HEK293 (cell line): ENCODE data around the gene KCNIP4.

Experiments
- CTCF ChIA-PET: fragments of 350-600 bp; formaldehyde crosslinking; extraction: SDS; loops from one replicate; lab custom pipeline; 2021; ENCODE audit warnings: antibody characterized with exemption; lab: Yijun Ruan, JAX
- POLR2A ChIA-PET: fragments of 300-600 bp; formaldehyde crosslinking; extraction: SDS; loops from one replicate; lab custom pipeline; 2020; ENCODE audit warnings: antibody characterized with exemption, inconsistent platforms; lab: Yijun Ruan, JAX
- H3K27ac ChIP-seq: fragments of 200-500 bp; sonication (Bioruptor generic); 2 replicates; pipeline ENCODE4 v1.5.1; 2014; ENCODE audit warnings: low read depth, low read length, control low read depth, inconsistent platforms; ENCODE audit errors: extremely low read depth
- H3K36me3 ChIP-seq, 2 experiments: fragments of 200-500 bp in 1 of 2; sonication (Bioruptor generic) in 1 of 2; 1 replicate in 1 of 2; 2 replicates in 1 of 2; pipeline ENCODE4 v1.5.1; 2014 to 2017; ENCODE audit warnings: inconsistent platforms in 2 of 2, low read length in 2 of 2; ENCODE audit not compliant: control insufficient read depth in 2 of 2, insufficient read depth in 1 of 2
- H3K4me1 ChIP-seq: fragments of 200-500 bp; sonication (Bioruptor generic); 2 replicates; pipeline ENCODE4 v1.5.1; 2014; ENCODE audit warnings: mild to moderate bottlenecking, low read length, inconsistent platforms; ENCODE audit not compliant: control insufficient read depth, insufficient read depth
- H3K4me3 ChIP-seq: 2 replicates; pipeline ENCODE4 v1.5.1; 2011; ENCODE audit warnings: low read depth, mild to moderate bottlenecking, control low read depth, low read length, moderate library complexity
- H3K9me3 ChIP-seq: fragments of 200-500 bp; sonication (Bioruptor generic); 2 replicates; pipeline ENCODE4 v1.5.1; 2014; ENCODE audit warnings: low read depth, low read length, inconsistent platforms; ENCODE audit not compliant: control insufficient read depth, insufficient read depth
- GLIS1 ChIP-seq: fragments of 450-650 bp; formaldehyde crosslinking; IDR thresholded peaks from 2 replicates; pipeline ENCODE4 v1.5.1; 2016; ENCODE audit warnings: missing biosample characterization, missing genetic modification characterization
- KLF8 ChIP-seq: fragments of 450-650 bp; formaldehyde crosslinking; IDR thresholded peaks from 2 replicates; pipeline ENCODE4 v1.5.1; 2016; ENCODE audit warnings: missing biosample characterization, missing genetic modification characterization
- ZNF132 ChIP-seq: fragments of 450-650 bp; formaldehyde crosslinking; IDR thresholded peaks from 2 replicates; pipeline ENCODE4 v1.5.1; 2017; ENCODE audit warnings: missing biosample characterization, missing genetic modification characterization, borderline replicate concordance
- ZNF16 ChIP-seq: fragments of 450-650 bp; formaldehyde crosslinking; IDR thresholded peaks from 2 replicates; pipeline ENCODE4 v1.5.1; 2016; ENCODE audit warnings: low read depth, missing biosample characterization, missing genetic modification characterization
- ZNF175 ChIP-seq: fragments of 450-650 bp; formaldehyde crosslinking; IDR thresholded peaks from 2 replicates; pipeline ENCODE4 v1.5.1; 2016; ENCODE audit warnings: missing biosample characterization, missing genetic modification characterization
- ZNF184 ChIP-seq: fragments of 450-650 bp; IDR thresholded peaks from 2 replicates; pipeline ENCODE4 v1.5.1; 2018; ENCODE audit warnings: missing biosample characterization, mild to moderate bottlenecking, missing genetic modification characterization
- ZNF2 ChIP-seq: fragments of 450-650 bp; formaldehyde crosslinking; IDR thresholded peaks from 2 replicates; pipeline ENCODE4 v1.5.1; 2016; ENCODE audit warnings: missing biosample characterization, missing genetic modification characterization
- ZNF23 ChIP-seq: fragments of 450-650 bp; formaldehyde crosslinking; IDR thresholded peaks from 2 replicates; pipeline ENCODE4 v1.5.1; 2016; ENCODE audit warnings: missing biosample characterization, missing genetic modification characterization, borderline replicate concordance
- ZNF280C ChIP-seq: fragments of 450-650 bp; formaldehyde crosslinking; IDR thresholded peaks from 2 replicates; pipeline ENCODE4 v1.5.1; 2016; ENCODE audit warnings: missing biosample characterization, missing genetic modification characterization
- ZNF366 ChIP-seq: fragments of 450-650 bp; formaldehyde crosslinking; conservative IDR thresholded peaks from 2 replicates; pipeline ENCODE4 v1.5.1; 2016; ENCODE audit warnings: missing biosample characterization, missing genetic modification characterization
- ZNF560 ChIP-seq: fragments of 450-650 bp; formaldehyde crosslinking; IDR thresholded peaks from 2 replicates; pipeline ENCODE4 v1.5.1; 2017; ENCODE audit warnings: missing biosample characterization, missing genetic modification characterization, borderline replicate concordance
- ZNF658 ChIP-seq: fragments of 450-650 bp; formaldehyde crosslinking; IDR thresholded peaks from 2 replicates; pipeline ENCODE4; 2016; ENCODE audit warnings: missing biosample characterization, missing genetic modification characterization
- ZSCAN5A ChIP-seq: fragments of 450-650 bp; formaldehyde crosslinking; IDR thresholded peaks from 2 replicates; pipeline ENCODE4 v1.5.1; 2016; ENCODE audit warnings: missing biosample characterization, missing genetic modification characterization
- TF ChIP-seq, protein P1 (sequence below): fragments of 450-650 bp; formaldehyde crosslinking; IDR thresholded peaks from 2 replicates; pipeline ENCODE4 v1.5.1; 2016; ENCODE audit warnings: missing biosample characterization, missing genetic modification characterization
- TF ChIP-seq, protein P2 (sequence below): fragments of 450-650 bp; IDR thresholded peaks from 2 replicates; pipeline ENCODE4 v1.5.1; 2018; ENCODE audit warnings: missing biosample characterization, missing genetic modification characterization

The KCNIP4 gene

DNA sequence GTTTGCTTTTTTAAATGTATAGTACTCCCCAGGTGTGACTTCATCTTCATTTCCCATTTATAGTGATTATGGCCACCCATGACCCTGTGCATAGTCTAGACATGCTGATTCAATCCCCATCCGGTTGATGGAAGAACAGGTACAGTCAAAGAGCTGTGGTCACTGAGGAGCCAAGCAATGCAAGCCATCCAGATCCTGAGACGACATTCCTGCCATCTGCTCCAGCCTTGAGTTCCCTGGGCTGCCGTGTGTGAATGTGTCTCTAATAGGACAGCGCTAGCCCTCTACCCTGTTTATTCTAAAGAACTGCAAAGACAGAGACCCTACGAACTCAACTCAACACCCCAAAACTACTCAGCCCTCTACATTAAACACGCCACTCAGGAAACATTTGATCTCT is 1.7 kb downstream of the KCNIP4 start:
- POLR2A ChIA-PET = no interaction called here

DNA sequence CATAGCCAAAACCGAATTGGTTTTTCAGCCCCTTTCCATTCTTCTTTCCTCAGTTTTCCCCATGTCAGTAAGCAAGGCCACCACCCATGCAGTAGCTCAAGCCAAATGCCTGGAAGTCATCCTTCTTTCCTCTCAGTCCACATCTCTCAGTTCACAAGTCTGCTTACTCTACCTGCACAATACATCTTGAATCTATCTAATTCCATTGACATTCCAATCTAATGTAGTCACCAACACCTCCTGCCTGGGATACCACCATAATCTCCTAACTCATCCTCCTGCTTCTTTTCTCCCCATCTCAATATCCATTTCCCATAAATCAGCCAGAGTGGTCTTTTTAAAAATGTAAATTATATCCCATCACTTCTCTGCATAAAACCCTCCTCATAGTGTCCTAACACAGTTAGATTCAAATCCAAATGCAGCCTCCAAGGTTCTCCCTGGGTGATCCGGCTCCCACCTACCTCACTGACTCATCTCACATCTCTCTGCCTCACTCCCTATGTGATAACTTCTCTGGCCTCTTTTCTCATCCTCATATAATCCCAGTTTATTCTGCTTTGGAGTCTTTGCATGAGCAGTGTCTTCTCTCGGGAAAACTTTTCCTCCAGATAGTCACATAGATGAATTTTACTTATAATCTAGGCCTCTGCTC is 26.9 kb downstream of the KCNIP4 start:
- H3K9me3 ChIP-seq = no peaks in the 10 kb centered on the region
- no peak overlapping the region for H3K27ac ChIP-seq
- H3K4me1 ChIP-seq = no peaks in the 10 kb centered on the region
- POLR2A ChIA-PET = no interaction called here
- no peaks in the 10 kb centered on the region for H3K36me3 ChIP-seq
- no peak for TF ChIP-seq ZNF175
- H3K4me3 ChIP-seq = no peak overlapping the region
- CTCF ChIA-PET = no interaction called here

More for the DNA sequence above, 1.7 kb downstream of the KCNIP4 start:
- CTCF ChIA-PET = no interaction called here
- no peaks in the 10 kb centered on the region for H3K36me3 ChIP-seq
- no peaks in the 10 kb centered on the region for H3K9me3 ChIP-seq
- H3K27ac ChIP-seq = no peak overlapping the region
- H3K4me1 ChIP-seq = no peaks in the 10 kb centered on the region
- TF ChIP-seq KLF8 (tag by site-specific recombination) (no peak), ZNF23 (tag by site-specific recombination) (no peak), ZNF2 (no peak), ZNF560 (no peak), ZSCAN5A (tag by site-specific recombination) (no peak)
- TF ChIP-seq, protein P1, sequence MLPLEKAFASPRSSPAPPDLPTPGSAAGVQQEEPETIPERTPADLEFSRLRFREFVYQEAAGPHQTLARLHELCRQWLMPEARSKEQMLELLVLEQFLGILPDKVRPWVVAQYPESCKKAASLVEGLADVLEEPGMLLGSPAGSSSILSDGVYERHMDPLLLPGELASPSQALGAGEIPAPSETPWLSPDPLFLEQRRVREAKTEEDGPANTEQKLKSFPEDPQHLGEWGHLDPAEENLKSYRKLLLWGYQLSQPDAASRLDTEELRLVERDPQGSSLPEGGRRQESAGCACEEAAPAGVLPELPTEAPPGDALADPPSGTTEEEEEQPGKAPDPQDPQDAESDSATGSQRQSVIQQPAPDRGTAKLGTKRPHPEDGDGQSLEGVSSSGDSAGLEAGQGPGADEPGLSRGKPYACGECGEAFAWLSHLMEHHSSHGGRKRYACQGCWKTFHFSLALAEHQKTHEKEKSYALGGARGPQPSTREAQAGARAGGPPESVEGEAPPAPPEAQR = no peak
- no peak overlapping the region for H3K4me3 ChIP-seq

DNA sequence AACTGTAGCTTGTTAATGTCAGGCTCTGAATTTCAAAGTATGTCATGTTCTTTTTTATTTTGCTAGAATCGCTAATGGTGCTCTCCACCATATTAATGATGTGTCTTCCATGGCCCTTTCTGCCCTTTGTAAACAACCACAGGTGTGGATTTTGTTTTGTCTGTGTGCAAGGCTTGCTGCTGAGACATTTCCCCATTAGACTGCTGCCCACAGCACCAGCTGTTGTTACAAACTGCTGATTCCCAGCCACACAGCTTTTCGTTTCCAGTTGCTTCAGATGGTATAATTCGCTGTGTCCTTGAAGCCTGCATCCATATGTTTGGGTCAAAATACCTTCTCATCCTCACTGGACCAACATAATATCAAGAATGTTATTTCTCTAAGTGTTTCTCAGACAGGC is 32.8 kb downstream of the KCNIP4 start:
- POLR2A ChIA-PET = no interaction called here
- CTCF ChIA-PET = no interaction called here
- no peaks in the 10 kb centered on the region for H3K4me1 ChIP-seq
- H3K9me3 ChIP-seq = no peaks in the 10 kb centered on the region
- no peak overlapping the region for H3K27ac ChIP-seq
- no peaks in the 10 kb centered on the region for H3K36me3 ChIP-seq
- TF ChIP-seq ZNF658 (no peak), ZNF16 (tag by site-specific recombination) (no peak), KLF8 (tag by site-specific recombination) (no peak), ZNF366 (tag by site-specific recombination) (no peak), ZNF132 (tag by site-specific recombination) (no peak), GLIS1 (tag by site-specific recombination) (no peak), ZNF280C (tag by site-specific recombination) (no peak), ZNF184 (tag by site-specific recombination) (no peak)
- TF ChIP-seq, protein P2, sequence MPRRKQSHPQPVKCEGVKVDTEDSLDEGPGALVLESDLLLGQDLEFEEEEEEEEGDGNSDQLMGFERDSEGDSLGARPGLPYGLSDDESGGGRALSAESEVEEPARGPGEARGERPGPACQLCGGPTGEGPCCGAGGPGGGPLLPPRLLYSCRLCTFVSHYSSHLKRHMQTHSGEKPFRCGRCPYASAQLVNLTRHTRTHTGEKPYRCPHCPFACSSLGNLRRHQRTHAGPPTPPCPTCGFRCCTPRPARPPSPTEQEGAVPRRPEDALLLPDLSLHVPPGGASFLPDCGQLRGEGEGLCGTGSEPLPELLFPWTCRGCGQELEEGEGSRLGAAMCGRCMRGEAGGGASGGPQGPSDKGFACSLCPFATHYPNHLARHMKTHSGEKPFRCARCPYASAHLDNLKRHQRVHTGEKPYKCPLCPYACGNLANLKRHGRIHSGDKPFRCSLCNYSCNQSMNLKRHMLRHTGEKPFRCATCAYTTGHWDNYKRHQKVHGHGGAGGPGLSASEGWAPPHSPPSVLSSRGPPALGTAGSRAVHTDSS (tag by site-specific recombination) = no peak
- H3K4me3 ChIP-seq = no peak overlapping the region
